Activated T-helper 1 cell treated with anti-CD3 and anti-CD28 coated beads, Interleukin-2, amount 50 U/mL, for 16 hours (primary cell): ENCODE results near the gene MARS1.
"Not testable (repeated sequence)": the region's sequence is repeated elsewhere in the genome, so short reads cannot be mapped to it uniquely, and the experiment has no call there.

ENCODE experiments used
- DNase-seq, 2 donors: peaks; one replicate each; pipeline ENCODE4 v3.0.0-alpha.2; 2020; ENCODE audit warnings: low read depth in 1 of 2, low spot score in 1 of 2

MARS1 gene

GRCh38 chr12:57515408-57515933, 27.6 kb downstream of the MARS1 start:
- DNase-seq = no peak

- no peak for DNase-seq
These were observed 28.2 kb downstream of the MARS1 start for GRCh38 chr12:57515934-57516541.

GRCh38 chr12:57516617-57517153, 28.8 kb downstream of the MARS1 start:
- DNase-seq = no peak

GRCh38 chr12:57517187-57517586, 29.3 kb downstream of the MARS1 start:
- DNase-seq = no peak

GRCh38 chr12:57517718-57518117, 29.9 kb downstream of the MARS1 start:
- DNase-seq = not testable (repeated sequence)

GRCh38 chr12:57518176-57518919, 30.5 kb downstream of the MARS1 start:
- no peak for DNase-seq

GRCh38 chr12:57518920-57519795, 31.3 kb downstream of the MARS1 start:
- DNase-seq = no peak

- DNase-seq = no peak
These were observed 31.9 kb downstream of the MARS1 start for GRCh38 chr12:57519796-57520052.

- DNase-seq = peak; percentile 99
These were observed 32.4 kb downstream of the MARS1 start, which contains the start of gene DDIT3 for GRCh38 chr12:57520053-57520818. Gene DDIT3, minus strand, starts transcription at chr12:57520514. Its CDS starts 3,108 bp downstream, at chr12:57517406.

GRCh38 chr12:57521525-57522010, 33.7 kb downstream of the MARS1 start:
- DNase-seq = no peak

- DNase-seq = peak; percentile 79 to 90
These were observed 34.4 kb downstream of the MARS1 start, which contains the start of gene MBD6 for GRCh38 chr12:57522011-57522886. Gene MBD6, plus strand, starts transcription at chr12:57522824. Its CDS starts 1,480 bp downstream, at chr12:57524304.

- DNase-seq = peak in 1 of 2 donors; percentile 39
These were observed 35.2 kb downstream of the MARS1 start for GRCh38 chr12:57522887-57523705.

GRCh38 chr12:57523706-57524614, 36.1 kb downstream of the MARS1 start:
- DNase-seq = no peak

- no peak for DNase-seq
These were observed 37.1 kb downstream of the MARS1 start for GRCh38 chr12:57524814-57525614.

- no peak for DNase-seq
These were observed 37.9 kb downstream of the MARS1 start for GRCh38 chr12:57525615-57526383.
